GM12801 (cell line): ENCODE measurements around the gene NAT8L.

Experiments
- CTCF ChIP-seq: IDR thresholded peaks from one replicate; pipeline ENCODE4 v1.5.1; 2011; ENCODE audit warnings: control low read depth; ENCODE audit not compliant: insufficient read length; ENCODE audit errors: extremely low read depth

NAT8L gene

GRCh38 chr4:2044119-2044485 is 15.0 kb upstream of the NAT8L start:
- TF ChIP-seq CTCF: no peak

GRCh38 chr4:2044542-2045517 is 14.3 kb upstream of the NAT8L start:
- no peak for TF ChIP-seq CTCF

- no peak for TF ChIP-seq CTCF
These were observed 13.6 kb upstream of the NAT8L start for GRCh38 chr4:2045518-2045951.

- TF ChIP-seq CTCF: no peak
These were observed 12.8 kb upstream of the NAT8L start for GRCh38 chr4:2046031-2046961.

- no peak for TF ChIP-seq CTCF
These were observed 12.0 kb upstream of the NAT8L start for GRCh38 chr4:2047031-2047660.

GRCh38 chr4:2047781-2048581 is 11.1 kb upstream of the NAT8L start:
- TF ChIP-seq CTCF: no peak
